GM18951 (cell line): ENCODE data around the gene TMCO4.

Experiments used
- POLR2A ChIP-seq: IDR thresholded peaks from 4 replicates; pipeline ENCODE4 v1.6.1; 2011; ENCODE audit warnings: mild to moderate bottlenecking; ENCODE audit not compliant: insufficient read length, insufficient read depth; ENCODE audit errors: extremely low read depth
- in situ Hi-C: fragments of 300-500 bp; cut with MboI; formaldehyde crosslinking; loops from one replicate; pipeline ENCODE4 v1.12.0; 2022; ENCODE audit warnings: low sequenced_read_pairs, mixed read lengths, inconsistent platforms; ENCODE audit not compliant: unreplicated experiment

Gene TMCO4

DNA sequence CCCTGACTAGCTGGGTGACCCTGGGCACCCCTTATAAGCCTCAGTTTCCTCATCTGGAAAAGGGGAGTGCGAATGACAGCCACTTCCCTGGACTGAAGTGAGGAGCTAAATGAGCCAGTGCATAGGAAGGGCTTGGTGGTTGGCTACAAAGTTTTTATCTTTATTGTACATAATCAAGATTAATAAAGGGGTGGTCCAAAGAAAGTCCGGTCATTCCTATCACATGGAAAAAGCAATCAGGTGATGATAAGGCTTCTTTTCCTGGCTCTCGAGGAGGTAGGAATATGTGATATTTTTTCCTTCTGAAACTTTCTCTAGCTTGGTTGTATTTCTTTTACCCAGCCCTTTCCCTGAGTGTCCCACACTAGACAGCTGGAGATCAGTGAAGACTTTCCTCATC is 56.5 kb downstream of the TMCO4 start:
- TF ChIP-seq POLR2A = no peak
- in situ Hi-C loops = no loop called here

DNA sequence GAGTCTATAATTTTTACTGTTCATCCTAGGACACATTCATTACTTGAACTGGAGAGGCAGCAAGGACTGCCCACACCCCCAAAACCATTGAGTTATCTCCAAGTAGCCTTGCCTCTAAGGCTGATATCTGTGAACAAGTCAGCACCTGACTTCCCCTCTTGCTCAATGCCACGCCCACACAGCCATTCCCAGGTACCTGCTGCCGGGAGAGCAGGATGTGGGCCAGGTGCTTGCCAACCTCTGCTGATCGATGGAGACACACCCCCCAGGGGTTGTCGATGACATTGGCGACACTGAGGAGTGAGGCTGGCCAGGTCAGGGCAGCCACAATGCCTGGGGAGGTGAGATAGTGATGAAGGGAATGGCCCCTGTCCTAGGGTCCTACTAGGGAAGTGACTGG is 60.1 kb downstream of the TMCO4 start:
- in situ Hi-C loops = no loop called here
- no peak for TF ChIP-seq POLR2A

DNA sequence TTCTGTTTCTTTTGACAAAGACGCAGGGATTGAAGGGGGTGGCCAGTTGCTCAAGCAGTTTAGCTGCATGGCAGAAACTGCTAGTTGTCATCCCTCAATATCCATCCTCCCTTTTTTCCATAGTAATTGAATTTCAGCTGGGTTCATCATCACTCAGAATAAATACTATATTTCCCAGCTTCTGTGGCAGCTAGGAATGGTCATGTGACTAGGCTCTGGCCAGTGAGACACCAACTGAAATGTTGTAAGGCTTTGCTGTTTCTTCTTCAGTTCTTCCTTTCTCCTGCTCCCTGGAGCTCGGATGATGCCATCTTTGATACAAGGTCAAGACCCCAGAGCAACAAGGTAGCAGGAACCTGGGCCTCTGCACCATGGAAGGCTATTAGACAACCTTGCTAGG is 61.0 kb downstream of the TMCO4 start:
- in situ Hi-C loops = no loop called here
- no peak for TF ChIP-seq POLR2A

DNA sequence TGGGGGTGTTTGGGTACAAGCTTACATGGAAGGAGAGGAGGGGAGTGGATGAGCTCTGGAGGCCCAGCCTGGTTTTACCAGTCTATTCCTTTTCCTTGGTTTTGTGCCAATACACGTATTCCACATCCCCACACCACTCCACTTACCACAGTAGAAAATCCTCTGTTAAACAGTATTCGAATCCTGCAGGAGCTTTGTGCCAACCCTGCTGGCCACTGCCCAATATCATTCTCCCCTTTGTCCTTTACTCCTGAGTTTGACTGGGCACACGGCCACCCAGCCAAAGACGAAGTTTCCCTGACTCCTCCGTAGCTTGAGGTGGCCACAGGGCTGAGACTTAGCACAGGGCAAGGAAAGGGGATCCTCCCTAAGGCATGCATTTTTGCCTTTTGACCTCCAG is 61.6 kb downstream of the TMCO4 start:
- in situ Hi-C loops = no loop called here
- no peak for TF ChIP-seq POLR2A

DNA sequence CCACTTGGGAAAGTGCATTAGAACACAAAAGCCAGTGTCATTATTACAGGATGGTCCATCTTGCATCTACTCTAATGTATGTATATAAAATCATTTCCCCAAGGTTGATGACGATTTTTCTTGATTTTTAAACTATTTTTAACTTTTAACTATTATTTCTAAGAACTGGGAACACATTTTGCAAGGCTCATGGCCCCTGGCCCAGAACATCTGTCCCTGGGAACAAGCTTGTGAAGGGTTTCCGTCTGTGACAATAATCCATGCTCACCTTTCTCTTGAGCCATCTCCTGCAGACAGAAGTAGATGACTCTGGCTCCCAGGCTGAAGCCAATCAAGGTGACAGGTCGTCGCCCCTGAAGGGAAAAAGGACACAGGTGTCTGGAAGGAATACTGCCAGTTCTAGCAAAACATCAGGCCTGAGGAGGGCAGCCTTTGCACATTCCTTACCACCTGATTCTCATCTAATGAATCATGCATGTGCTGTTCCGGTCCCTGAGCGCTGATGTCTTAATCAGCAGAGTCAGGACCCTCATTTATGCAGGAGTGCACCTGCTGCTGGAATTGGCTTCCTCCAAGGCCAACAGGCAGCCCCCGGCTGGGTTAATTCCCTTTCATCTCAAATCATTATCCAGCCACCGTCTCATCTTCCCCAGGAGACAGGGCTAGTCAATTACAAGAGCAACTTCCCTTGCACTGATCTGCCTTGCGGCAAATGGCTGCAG is 62.5 kb downstream of the TMCO4 start:
- TF ChIP-seq POLR2A = no peak
- in situ Hi-C loops = no loop called here

DNA sequence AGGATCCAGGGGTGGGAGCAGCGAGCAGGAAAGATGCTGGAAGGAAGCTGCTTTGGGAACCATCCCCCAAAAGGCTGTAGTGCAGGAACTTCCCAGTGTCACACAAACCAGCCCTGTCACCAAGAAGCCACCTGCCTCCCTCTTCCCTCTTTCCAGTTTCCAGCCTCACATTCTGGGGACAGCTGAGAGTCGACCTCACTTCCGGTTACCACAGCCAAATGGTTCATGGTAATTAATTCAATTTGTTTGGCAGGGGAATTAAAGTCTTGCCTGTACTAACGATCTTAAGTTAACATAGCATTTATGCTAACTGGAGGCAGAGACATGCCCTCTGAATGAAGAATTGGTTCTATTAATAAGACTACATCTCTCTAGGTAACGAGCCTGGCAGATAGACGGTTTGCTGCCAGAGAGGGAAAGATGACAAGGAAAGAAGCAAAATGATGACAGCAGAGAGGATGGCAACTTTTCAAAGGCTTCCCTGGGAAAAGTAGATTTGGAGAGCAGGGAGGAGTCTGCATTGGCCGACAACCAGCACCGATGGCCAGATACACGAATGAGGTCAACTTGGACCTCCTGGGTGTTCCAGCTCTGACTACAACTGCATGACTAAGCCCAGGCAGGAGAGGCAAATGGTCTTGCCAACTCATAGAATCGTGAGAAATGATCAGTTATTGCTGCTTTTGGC is 64.1 kb downstream of the TMCO4 start:
- no peak for TF ChIP-seq POLR2A
- in situ Hi-C loops = no loop called here

DNA sequence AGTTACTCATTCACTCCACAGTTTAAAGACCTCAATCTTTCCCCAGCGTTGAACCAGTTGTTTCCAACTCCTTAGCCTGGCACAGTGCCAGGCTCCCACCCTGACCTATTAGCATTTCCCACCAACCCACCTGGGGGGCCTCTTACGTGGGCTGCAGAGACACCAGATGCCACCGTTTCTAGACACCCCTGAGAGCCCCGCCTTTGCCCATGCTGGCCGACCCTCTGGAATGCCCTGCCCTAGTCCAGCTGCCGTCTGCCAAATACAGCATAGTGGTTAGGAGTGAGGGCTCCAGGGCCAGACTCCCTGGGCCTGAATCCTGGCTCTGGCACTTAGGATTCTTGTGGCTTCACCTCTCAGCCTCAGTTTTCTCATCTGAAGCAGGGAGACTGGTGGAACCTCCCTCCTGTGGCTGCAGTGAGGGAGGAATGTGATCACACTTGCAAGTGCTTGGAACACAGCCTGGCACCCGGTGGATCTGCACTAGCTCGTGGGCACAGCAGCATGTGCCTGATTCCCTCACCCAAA is 65.2 kb downstream of the TMCO4 start:
- TF ChIP-seq POLR2A = no peak
- in situ Hi-C loops = no loop called here

DNA sequence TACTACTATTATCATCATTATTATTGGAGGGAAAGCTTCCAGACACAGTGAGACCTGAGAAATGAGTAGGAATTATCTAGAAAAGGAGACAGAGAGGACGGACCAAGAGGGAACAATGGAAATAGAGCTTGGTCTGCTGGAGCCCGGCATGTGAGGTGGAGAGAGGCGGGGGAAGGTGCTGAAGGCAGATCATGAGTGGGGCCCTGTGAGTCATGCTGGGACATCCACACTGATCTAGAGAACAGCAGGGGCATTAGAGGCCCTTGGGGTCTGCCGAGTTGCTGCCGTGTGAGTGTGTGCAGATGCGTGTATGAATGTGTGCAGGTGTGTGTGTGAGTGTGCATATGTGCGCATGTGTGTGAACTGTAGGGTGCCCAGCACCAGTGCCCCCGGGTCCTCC is 65.7 kb downstream of the TMCO4 start:
- TF ChIP-seq POLR2A = no peak
- in situ Hi-C loops = no loop called here

DNA sequence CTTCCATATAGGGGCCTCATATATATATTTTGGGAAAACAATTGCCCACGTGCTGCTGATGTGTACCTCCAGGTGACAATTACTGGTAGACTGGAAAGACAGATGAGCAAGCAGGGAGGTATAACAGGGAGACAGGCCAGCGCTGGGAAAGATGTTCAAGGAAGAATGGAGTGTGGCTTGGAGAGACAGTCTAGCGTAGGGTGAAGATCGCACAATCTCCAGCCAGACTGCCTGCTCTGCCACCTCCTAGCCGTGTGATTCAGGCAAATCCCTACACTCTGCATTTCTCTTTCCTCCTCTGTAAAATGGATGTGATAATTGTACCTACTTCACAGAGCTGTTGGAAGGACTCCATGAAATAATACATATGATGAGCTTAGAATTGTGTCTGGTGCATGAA is 66.1 kb downstream of the TMCO4 start:
- no peak for TF ChIP-seq POLR2A
- in situ Hi-C loops = no loop called here

DNA sequence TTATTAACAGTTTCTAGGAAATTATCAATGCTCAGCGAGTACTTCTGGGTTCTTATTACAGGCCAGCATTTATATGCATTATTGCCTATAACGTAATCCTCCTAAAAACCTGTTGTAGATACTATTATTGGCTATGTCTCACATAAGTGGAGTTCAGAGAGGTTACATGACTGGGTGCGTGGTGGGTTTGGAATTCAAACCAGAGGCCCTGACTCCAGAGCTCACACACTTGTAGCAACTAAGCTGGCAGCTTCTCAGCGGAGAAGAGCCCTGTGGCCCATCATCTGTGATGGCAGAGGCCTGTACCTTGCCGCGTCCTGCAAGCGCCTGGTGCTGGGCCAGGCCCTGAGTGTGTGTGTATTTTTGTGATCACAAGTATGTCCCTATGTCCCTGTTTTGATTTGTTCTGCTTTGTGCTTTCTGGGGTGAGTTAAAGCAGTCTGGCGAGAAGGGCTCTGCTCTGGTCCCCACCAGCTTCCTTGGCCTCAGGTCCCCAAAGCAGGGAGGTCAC is 68.3 kb downstream of the TMCO4 start:
- TF ChIP-seq POLR2A = no peak
- in situ Hi-C loops = no loop called here

DNA sequence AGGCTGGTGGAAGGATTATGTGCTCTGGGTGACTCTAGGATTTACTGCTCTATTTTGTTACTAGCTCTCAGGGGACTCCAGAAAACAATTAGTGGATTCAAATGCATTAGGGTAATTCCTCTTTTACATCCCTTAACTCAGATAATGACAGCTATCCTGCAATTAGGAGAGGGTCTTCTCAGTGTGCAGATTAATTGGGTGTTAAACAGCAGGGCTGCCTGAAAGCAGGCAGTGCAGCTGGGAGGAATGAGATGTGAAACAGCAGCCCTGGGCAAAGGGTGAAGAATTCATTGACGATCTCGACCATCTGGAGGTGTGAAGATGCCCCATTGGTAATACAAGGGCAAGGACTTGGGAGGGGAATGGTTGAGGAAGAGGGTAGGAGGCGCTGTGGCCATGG is 68.9 kb downstream of the TMCO4 start:
- in situ Hi-C loops = no loop called here
- TF ChIP-seq POLR2A = no peak

DNA sequence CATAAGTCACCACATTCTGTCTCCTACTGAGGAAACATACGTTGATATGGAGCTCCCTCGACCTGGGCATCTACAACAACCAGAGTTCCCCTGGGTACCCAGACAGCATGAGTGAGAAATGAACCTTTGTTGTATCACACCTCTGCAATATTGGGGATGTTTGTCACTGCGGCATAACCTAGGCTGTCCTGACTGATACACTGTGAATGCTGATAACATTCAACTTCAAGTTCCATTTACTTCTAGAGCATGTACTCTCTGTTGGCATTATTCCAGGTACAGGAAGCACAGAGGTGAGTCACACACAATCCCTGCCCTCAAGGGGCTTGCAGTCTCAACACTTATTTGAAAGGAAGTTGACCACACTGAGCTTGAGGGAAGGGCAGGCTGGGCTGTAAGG is 69.5 kb downstream of the TMCO4 start:
- TF ChIP-seq POLR2A = no peak
- in situ Hi-C loops = no loop called here

DNA sequence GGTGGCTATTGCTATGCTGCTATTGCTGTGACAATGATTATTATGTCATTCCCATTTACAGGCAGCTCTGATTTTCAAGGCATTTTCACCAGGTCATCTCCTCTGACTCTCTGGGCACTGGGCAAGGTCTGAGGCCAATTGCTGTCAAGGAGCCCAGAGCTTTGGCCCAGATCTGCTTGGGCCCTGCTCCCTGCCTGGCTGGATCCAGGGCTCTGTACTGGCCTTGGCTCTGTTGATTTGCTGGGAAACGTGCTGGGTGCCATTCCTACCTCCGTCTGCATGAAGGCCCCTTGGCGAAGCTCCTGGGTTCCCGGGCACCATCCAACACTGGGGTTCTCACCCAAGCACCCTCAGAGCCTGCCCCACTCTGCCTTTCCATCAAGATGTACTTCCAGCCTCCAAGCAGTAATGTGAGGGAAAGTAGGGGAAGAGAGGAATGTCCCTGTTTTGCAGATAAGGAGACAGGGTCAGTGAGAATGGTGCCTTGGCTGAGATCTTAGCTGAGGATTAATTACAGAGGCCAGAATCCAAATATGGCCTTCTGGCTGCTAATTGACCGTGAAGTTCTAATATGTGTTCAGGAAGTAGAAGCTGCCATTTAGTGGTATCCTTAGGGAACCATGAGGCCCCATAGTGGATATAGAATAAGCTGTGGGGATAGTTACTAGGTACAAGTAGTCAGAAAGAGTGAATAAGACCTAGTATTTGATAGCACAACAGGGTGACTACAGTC is 71.1 kb downstream of the TMCO4 start:
- in situ Hi-C loops = no loop called here
- TF ChIP-seq POLR2A = no peak

DNA sequence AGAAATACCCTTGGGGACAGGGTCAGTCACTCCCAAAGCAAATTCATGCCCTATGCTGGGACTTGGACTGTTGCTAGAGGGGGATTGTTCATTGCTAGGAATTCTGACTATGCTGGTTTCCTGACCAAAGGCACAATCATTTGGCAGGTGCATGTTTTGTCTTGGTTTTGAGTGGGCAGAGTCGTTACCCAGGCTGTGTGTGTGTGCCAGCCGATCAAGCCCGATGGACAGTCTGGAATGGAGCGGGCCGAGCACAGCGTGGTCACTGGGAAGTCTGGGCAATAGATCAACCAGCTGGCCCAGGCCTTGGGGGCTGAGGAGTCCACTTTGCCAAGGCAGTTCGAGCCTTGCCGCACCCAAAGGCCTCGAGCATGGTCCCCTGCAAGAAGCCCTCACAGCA is 74.1 kb downstream of the TMCO4 start:
- no peak for TF ChIP-seq POLR2A
- in situ Hi-C loops = no loop called here

DNA sequence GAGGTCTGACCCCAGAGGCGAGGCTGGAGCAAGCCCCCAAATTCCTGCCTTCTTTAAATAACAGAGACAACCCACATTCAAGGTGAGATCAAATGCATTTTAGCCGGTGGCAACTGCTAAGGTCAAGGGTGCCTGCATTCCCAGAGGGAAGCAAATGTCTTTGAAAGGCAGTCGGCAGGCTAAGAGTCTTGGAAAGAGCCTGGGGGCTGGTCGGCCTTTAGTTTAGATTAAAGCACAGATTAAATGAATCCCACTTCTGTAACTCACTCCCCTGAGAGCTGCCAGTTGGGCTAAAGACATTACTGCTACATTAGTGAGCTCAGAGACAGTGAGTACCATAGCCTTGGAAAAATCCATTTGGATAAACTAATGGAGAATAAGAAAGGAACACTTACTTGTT is 75.8 kb downstream of the TMCO4 start:
- in situ Hi-C loops = no loop called here
- no peak for TF ChIP-seq POLR2A
